ENCODE results near the gene GRIK2.
"Not testable (repeated sequence)": the region's sequence is repeated elsewhere in the genome, so short reads cannot be mapped to it uniquely, and the experiment has no call there.

- not testable (repeated sequence) for TF ChIP-seq POLR2A (IDR thresholded peaks at IDR 0.05; ENCODE audit: low read depth, low read length); POLR2AphosphoS5 (IDR thresholded peaks at IDR 0.05; ENCODE audit: low read depth, low read length); TAF1 (IDR thresholded peaks at IDR 0.05; ENCODE audit: borderline replicate concordance, low read depth, low read length)
These were observed 694.7 kb downstream of the GRIK2 start for GRCh38 chr6:102088160-102088559.

Data from GM12892 (cell line).